ENCODE results near the gene CLIC4. TPM values are rescaled to one million over a fixed set of nuclear protein-coding genes. Genes with fewer than 3 reads are reported as not detected.
A peak's percentile ranks its signal among the peaks of the same experiment; 100 is the strongest.

Gene CLIC4
- total RNA-seq, 1 donor from 2014 or later, result 353 TPM

DNA sequence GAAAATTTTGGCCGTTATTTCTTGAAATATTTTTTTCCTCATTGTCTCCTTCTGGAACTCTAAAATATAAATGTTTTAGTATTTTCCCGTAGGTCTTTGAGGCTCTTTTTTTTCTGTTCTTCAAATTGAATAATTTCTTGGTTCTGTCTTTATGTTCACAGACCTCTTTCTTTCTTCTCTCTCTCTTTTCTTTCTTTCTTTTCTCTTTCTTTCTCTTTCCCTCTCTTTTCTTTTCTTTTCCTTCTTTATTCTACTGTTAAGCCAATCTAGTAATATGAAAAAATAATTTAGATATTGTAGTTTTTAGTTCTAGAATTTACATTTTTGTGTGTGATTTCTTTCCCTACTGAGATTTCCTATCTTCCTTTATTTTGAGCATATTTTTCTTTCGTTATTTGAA, 30.1 kb downstream of the CLIC4 start:
- no peak overlapping the region for H3K27ac ChIP-seq (ENCODE audit: low read depth, low read length)
- H3K4me3 ChIP-seq (ENCODE audit: insufficient read depth, low read depth, low read length), result no peak overlapping the region
- H4K20me1 ChIP-seq (ENCODE audit: insufficient read depth, low read length), result peaks cover 54% of the 10 kb centered on the region
- Mint-ChIP-seq H3K36me3 (ENCODE audit: low read depth, unreplicated experiment) (peaks cover 10% of the 10 kb centered on the region), H3K9me3 (ENCODE audit: unreplicated experiment) (no peaks in the 10 kb centered on the region), H3K27me3 (ENCODE audit: low read depth, unreplicated experiment) (no peaks in the 10 kb centered on the region), H3K27ac (ENCODE audit: unreplicated experiment) (peak overlapping the region; percentile 71), H3K4me1 (ENCODE audit: low read depth, unreplicated experiment) (peaks cover 43% of the 10 kb centered on the region), H3K4me3 (ENCODE audit: unreplicated experiment) (no peak overlapping the region)
- H2AFZ ChIP-seq (ENCODE audit: low read depth, low read length), result no peak overlapping the region
- H3K9ac ChIP-seq (ENCODE audit: low read length), result no peak overlapping the region
- no peaks in the 10 kb centered on the region for H3K27me3 ChIP-seq (ENCODE audit: insufficient read depth, low read length)
- no peaks in the 10 kb centered on the region for H3K9me3 ChIP-seq (ENCODE audit: insufficient read depth, low read depth, low read length)
- peaks cover 100% of the 10 kb centered on the region for H3K79me2 ChIP-seq (ENCODE audit: insufficient read depth, low read length)
- H3K4me2 ChIP-seq (ENCODE audit: low read length), result no peak overlapping the region
- no peak for FAIRE-seq
- no peak for DNase-seq (ENCODE audit: low read depth)
- TF ChIP-seq, protein P1, sequence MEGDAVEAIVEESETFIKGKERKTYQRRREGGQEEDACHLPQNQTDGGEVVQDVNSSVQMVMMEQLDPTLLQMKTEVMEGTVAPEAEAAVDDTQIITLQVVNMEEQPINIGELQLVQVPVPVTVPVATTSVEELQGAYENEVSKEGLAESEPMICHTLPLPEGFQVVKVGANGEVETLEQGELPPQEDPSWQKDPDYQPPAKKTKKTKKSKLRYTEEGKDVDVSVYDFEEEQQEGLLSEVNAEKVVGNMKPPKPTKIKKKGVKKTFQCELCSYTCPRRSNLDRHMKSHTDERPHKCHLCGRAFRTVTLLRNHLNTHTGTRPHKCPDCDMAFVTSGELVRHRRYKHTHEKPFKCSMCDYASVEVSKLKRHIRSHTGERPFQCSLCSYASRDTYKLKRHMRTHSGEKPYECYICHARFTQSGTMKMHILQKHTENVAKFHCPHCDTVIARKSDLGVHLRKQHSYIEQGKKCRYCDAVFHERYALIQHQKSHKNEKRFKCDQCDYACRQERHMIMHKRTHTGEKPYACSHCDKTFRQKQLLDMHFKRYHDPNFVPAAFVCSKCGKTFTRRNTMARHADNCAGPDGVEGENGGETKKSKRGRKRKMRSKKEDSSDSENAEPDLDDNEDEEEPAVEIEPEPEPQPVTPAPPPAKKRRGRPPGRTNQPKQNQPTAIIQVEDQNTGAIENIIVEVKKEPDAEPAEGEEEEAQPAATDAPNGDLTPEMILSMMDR (IDR thresholded peaks at IDR 0.05; ENCODE audit: insufficient read depth, low read depth, low read length), result no peak
- no peak for TF ChIP-seq EZH2 (IDR thresholded peaks at IDR 0.05; ENCODE audit: insufficient read depth, low read length)
- H3K36me3 ChIP-seq (ENCODE audit: insufficient read depth, low read length), result peaks cover 4% of the 10 kb centered on the region
- H3K4me1 ChIP-seq (ENCODE audit: insufficient read depth, low read length), result peaks cover 19% of the 10 kb centered on the region

DNA sequence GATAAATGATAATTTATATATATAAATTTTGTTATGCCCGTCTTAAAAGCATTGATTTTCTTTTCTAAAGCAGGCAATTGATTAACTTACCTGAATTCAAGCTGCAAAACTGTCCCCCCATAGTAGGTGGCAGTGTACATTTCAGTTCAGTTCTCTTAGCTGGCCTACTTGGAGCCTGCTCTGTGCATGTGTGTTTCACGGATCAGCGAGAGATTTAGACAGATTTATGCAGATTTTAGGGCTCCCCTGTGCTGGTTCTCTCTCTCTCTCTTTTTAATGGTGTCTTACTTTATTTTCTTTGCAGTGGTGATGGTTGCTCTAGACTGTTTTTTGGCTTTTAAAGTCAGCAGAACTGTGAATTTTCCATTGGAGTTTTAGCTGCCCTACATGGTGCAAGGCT, 30.7 kb downstream of the CLIC4 start:
- Histone ChIP-seq H2AFZ (ENCODE audit: low read depth, low read length) (no peak overlapping the region), H3K79me2 (ENCODE audit: insufficient read depth, low read length) (peaks cover 100% of the 10 kb centered on the region), H3K9ac (ENCODE audit: low read length) (no peak overlapping the region), H3K4me1 (ENCODE audit: insufficient read depth, low read length) (peaks cover 13% of the 10 kb centered on the region), H3K27ac (ENCODE audit: low read depth, low read length) (no peak overlapping the region), H3K4me3 (ENCODE audit: insufficient read depth, low read depth, low read length) (no peak overlapping the region), H3K4me2 (ENCODE audit: low read length) (no peak overlapping the region), H3K27me3 (ENCODE audit: insufficient read depth, low read length) (no peaks in the 10 kb centered on the region), H3K36me3 (ENCODE audit: insufficient read depth, low read length) (peaks cover 5% of the 10 kb centered on the region), H3K9me3 (ENCODE audit: insufficient read depth, low read depth, low read length) (no peaks in the 10 kb centered on the region), H4K20me1 (ENCODE audit: insufficient read depth, low read length) (peaks cover 58% of the 10 kb centered on the region)
- FAIRE-seq (no peak), DNase-seq (ENCODE audit: low read depth) (no peak)
- Mint-ChIP-seq H3K27ac (ENCODE audit: unreplicated experiment) (no peak overlapping the region), H3K4me1 (ENCODE audit: low read depth, unreplicated experiment) (peaks cover 42% of the 10 kb centered on the region), H3K4me3 (ENCODE audit: unreplicated experiment) (no peak overlapping the region), H3K36me3 (ENCODE audit: low read depth, unreplicated experiment) (peaks cover 10% of the 10 kb centered on the region), H3K27me3 (ENCODE audit: low read depth, unreplicated experiment) (no peaks in the 10 kb centered on the region), H3K9me3 (ENCODE audit: unreplicated experiment) (no peaks in the 10 kb centered on the region)
- TF ChIP-seq EZH2 (IDR thresholded peaks at IDR 0.05; ENCODE audit: insufficient read depth, low read length), result no peak
- TF ChIP-seq, protein P1 (IDR thresholded peaks at IDR 0.05; ENCODE audit: insufficient read depth, low read depth, low read length), result no peak

DNA sequence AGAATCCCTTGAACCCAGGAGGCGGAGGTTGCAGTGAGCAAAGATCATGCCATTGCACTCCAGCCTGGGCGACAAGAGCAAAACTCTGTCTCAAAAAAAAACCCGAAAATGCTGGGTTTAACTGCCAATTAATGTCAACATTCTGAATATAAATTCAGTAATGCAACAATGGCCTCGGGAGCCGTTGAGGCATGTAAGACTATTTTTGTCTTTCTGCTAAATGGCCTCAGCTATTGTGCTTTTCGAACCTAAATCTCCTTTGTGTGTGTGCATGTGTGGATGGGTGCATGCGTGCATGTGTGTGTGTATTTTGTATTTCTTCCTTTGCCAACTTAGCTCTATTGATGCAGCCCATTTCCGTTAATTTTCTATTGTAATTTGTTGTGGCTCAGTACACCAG, 31.6 kb downstream of the CLIC4 start:
- Mint-ChIP-seq H3K4me1 (ENCODE audit: low read depth, unreplicated experiment) (peaks cover 39% of the 10 kb centered on the region), H3K9me3 (ENCODE audit: unreplicated experiment) (no peaks in the 10 kb centered on the region), H3K4me3 (ENCODE audit: unreplicated experiment) (no peak overlapping the region), H3K36me3 (ENCODE audit: low read depth, unreplicated experiment) (peaks cover 12% of the 10 kb centered on the region), H3K27me3 (ENCODE audit: low read depth, unreplicated experiment) (no peaks in the 10 kb centered on the region), H3K27ac (ENCODE audit: unreplicated experiment) (no peak overlapping the region)
- DNase-seq (ENCODE audit: low read depth), result no peak
- Histone ChIP-seq H4K20me1 (ENCODE audit: insufficient read depth, low read length) (peaks cover 65% of the 10 kb centered on the region), H3K9ac (ENCODE audit: low read length) (no peak overlapping the region), H3K4me3 (ENCODE audit: insufficient read depth, low read depth, low read length) (no peak overlapping the region), H3K36me3 (ENCODE audit: insufficient read depth, low read length) (peaks cover 5% of the 10 kb centered on the region), H3K4me2 (ENCODE audit: low read length) (no peak overlapping the region), H2AFZ (ENCODE audit: low read depth, low read length) (no peak overlapping the region), H3K27ac (ENCODE audit: low read depth, low read length) (no peak overlapping the region), H3K4me1 (ENCODE audit: insufficient read depth, low read length) (peaks cover 5% of the 10 kb centered on the region), H3K9me3 (ENCODE audit: insufficient read depth, low read depth, low read length) (no peaks in the 10 kb centered on the region), H3K79me2 (ENCODE audit: insufficient read depth, low read length) (peaks cover 100% of the 10 kb centered on the region), H3K27me3 (ENCODE audit: insufficient read depth, low read length) (no peaks in the 10 kb centered on the region)
- TF ChIP-seq, protein P1 (IDR thresholded peaks at IDR 0.05; ENCODE audit: insufficient read depth, low read depth, low read length), result no peak
- no peak for TF ChIP-seq EZH2 (IDR thresholded peaks at IDR 0.05; ENCODE audit: insufficient read depth, low read length)
- no peak for FAIRE-seq

Data from astrocyte (in vitro differentiated cells and primary cell).